Hematopoietic multipotent progenitor cell treated with erythropoietin and hydrocortisone succinate and interleukin-3 and kit ligand, for 8 days (in vitro differentiated cells): ENCODE measurements around the gene MPP4.

ENCODE experiments used
- DNase-seq: peaks from one replicate; pipeline ENCODE4 v3.0.0-alpha.2; 2015

Gene MPP4

DNA sequence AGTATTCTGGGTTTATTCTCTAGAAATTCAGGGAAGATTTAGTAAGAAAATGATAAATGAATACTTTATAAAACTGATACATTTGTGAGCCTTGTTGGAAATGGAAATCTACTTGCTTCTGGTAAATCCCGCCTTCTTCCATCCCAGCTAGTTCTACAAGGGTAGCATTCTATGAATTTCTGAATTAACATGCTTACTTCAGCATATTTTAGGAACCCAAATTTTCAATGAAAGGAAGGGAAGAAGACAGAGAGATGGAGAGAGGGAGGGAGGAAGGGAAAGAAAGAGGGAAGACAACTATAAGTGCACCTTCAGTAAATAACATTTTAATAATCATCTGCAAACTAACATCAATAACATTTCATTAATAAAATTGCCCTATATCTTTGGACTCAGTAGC, 28.6 kb downstream of the MPP4 start:
- DNase-seq, result no peak

DNA sequence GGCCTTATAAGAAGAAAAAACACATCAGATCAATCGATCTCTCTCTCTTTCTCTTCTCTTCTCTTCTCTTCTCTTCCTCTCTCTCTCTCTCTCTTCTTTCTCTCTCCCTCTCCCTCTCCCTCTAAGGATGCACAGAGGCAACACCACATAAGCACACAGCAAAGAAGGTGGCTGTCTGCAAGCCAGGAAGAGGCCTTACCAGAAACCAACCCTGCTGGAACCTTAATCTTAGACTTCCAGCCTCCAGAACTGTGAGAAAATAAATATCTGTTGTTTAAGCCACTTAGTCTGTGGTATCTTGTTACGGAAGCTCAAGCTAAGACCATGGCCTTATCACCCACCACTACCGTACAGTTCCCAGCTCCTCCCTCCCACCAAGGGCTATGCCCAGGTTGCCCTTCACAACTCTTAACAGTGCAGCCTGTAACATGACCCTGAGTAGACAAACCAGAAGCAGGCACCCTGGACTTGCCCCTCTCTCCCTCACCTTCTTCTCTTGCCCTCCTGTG, 30.0 kb downstream of the MPP4 start:
- peak; percentile 57 for DNase-seq

DNA sequence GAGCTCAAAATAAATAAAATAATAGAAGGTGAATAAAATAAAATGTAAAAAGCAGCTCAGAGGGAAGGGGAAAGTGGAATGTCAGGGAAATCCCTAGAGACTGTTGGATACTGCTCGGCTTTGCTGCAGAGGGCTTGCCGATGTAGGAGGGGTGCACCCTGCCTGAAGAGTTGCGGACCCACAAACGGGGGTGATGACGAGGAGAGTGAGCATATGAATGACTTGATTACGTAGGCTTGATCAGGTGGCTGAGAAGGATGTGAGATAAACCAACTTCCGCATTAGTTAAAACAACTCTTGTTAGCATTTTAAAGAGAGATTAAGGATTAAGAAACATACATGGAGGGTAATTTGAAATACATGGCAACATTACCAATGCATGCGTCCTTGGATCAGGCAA, 34.1 kb downstream of the MPP4 start:
- DNase-seq, result no peak

DNA sequence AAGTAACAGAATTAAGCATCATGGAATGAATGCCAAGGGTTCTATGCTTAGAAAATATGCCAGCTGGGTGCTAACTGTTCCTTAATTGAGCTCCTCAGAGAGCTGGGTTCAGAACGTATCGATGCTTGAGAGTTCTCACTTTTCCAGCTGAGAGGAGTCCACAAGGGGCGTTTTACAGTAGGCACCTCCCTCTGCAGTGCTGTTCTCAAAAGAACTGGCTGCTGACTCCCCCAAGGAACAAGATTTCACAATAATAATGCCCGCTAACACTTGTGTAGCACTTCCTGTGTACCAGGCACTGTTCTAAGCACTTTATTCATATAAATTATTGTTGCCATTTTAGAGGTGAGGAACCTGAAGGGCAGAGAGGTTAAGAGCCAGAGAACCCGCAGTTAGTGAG, 37.1 kb downstream of the MPP4 start:
- no peak for DNase-seq

DNA sequence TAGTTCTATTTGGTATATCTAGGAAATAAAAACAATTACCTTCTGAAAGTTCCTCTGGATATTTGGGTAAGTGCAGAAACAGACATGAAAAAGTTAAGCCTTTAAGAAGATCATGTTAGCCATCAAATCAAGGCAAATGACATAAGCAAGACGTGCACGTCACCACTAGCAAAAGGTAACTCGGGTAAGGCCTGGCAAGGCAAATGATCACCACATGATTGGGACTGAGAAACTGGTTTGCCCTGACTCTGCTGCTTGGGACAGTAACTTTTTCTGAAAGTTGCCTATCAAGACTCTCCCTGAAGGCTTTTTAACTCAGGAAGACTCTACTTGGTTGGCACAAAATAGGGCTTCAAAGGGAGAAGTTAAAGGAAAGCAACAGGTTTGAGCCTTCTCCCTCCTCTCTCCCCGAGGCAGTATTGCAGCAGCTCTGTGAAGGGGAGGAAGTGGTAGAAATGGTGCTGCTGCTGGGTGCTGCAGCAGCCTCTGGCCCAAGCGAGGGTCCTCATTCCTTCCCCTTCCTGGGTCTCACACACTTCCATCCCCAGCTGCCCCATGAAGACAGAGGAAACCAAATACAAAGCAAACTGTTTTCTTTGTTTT, 38.0 kb downstream of the MPP4 start:
- DNase-seq, result no peak

DNA sequence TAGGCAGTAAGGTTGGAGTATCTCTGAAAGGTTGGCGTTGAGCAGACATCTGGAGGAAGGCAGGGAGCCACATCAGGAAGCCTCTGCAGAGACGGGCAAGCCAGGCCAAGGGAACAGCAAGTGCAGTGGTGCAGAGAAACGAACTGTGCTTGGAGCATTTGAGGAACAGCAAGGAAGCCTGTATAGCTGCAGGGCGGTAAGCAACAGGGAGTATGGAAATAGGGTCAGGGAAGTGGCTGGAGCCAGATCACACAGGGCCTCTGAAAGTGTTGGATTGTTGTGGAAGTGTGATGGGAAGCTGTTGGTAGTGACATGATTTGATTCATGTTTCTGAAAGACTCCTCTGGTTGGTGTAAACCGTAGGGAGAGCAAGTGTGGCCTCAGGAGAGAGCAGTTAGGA, 41.7 kb downstream of the MPP4 start:
- DNase-seq, result no peak

DNA sequence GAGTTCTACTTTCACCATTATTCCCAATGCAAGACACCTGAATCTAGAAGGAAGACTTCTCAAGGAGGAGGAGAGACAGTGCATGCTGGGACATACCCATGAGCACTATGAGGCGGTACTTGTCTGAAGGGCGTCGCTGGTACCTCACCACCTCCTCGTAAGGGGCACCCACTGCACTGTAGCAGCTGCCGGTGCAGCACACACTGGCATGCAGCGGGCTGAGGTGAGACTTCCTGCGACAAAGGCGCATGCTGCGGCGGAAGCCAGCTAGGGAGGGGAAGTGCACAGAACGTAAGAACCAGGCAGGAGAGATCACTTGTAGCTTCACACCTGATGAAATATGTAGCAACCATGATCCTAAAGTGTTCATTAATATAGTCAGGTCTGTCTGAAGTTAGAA, 42.3 kb downstream of the MPP4 start:
- DNase-seq, result no peak

DNA sequence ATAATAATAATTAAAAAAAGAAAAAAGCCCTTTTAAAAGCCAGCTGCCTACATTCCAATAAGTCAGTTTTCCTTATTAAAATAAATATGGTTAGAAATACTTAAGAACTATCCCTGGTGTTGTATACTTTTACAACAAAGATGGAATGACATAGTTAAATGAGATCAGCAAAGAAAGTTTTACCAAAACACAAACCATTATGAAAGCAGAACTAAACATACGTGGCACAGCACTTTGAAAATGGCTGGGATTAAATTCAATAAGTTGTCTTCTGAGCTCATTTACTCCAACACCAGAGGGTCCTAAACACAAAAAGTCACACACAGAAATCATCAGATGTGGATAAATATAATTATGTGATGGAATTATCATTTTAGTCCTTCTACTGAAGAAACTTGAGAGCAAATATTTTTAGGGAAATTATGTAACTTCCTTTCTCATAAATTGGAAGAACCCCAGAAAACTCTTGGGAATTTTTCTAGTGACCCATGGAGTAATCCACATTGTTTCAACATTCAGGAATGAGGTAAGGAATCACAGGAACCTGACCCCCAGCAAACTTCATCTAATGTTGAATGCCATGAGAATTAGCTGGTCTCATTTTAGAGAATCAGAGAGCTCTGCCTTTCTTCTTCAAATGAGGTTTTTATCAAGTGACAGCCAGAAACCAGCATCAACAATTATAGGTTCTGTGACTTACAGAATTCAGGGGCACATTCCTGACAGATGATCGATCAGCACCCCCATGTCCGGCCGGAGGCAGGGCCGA, 43.6 kb downstream of the MPP4 start:
- DNase-seq, result no peak

DNA sequence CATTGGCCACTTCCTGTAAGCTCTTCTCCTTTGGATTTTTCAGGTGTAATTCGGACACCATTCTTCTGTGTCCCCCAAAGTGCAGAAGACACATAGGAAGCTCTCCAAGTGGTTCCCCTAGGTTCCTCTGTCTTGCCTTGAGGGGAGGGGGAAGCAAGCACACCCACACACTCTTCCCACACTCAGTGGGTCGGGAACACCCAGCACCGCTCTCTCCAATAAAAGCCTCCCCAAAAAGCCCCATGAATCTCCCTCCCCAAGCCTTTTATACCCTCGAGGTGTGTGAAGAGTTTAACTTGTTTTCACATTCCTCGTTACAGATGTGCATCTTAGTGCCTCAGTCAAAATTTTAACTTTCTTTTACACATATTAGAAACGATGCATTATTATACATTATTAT, 45.2 kb downstream of the MPP4 start:
- no peak for DNase-seq

DNA sequence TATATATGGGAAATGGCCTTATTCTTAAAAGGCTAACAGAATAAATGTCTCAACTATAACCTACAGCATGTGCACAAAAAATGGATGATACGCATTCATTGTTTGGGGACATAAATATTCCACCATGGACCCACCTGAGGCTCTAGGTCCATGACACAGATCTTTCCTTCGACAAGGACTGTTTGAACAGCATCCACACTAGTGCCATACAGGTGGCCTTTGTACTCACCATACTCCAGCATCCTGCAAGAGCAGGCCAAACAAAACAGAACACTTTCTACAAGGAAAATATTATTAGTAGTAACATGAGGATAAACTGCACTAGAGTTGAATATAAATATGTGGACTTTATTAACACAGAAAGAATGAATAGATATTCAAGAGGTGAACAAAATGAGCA, 49.0 kb downstream of the MPP4 start:
- DNase-seq, result no peak

DNA sequence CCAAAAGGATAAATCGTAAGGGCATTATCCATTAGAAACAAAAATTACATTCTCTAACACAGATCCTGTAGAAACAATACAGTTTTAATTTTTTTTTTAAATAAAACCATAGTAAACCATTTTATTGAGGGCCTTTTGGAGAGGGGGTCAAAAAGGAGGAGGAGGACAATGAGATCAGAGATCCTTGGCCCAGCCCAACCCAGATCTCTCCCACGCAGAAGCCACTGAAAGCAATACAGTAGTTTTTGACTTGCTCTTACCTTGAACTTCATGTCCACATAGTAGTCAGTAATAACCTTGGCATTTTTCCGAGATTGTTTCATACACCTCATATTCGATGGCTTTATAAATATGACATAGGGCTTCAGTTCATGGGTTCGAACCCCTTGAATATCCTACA, 51.0 kb downstream of the MPP4 start:
- no peak for DNase-seq

DNA sequence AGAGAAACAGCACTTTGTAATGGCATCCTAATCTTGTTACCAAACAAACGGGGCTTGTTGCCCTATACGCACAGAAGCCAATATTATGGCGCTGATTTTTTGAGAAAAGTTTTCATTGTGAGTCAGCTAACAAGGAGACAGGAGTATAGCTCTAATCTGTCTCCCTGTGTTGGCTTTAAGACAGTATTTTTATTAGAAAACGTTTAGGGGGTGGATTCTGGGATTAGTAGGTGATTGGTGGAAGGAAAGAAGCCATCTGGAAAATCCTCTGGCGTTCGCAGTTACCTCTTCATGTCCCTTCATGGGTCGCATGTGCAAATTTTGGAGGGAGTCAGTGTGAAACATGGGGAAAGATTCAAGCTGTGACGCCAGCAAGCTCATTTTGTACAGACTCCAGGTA, 54.4 kb downstream of the MPP4 start:
- no peak for DNase-seq

DNA sequence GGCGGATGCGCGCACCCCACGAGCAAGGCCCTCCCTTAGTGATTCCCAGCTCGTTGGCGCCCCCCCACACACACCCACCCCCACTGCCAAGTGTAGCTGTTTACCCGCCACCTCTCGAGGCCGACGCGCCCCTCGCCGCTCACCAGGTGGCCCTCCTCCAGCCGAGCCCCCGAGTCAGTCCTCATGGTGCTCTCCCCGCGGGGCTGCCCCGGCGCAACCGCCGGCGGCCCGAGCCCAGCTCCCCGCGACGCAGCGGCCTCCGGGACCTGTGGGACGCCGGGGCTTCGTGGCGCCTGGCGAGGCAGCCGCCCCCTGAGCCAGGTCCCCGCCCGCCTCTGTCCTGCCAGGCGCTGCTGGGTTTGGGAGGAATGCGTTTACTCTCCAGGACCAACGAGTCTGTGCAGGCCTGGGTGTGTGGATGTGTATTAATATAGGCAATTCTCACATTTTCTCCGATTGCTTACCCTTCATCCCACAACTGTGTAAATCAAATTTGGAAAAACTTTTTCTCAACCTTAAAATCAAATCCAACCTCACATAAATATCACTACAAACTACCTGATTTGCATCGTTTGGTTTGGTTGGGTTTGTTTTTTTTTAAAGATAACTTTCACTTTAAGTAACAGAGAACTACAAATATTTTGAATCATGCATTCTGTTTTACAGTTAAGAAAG, 55.1 kb downstream of the MPP4 start, which contains the start of gene TMEM237:
TSS of gene TMEM237 (minus strand) at position 288 of the 675 bp plus-strand sequence. CDS start at position 185, 103 bp downstream.
- no peak for DNase-seq

DNA sequence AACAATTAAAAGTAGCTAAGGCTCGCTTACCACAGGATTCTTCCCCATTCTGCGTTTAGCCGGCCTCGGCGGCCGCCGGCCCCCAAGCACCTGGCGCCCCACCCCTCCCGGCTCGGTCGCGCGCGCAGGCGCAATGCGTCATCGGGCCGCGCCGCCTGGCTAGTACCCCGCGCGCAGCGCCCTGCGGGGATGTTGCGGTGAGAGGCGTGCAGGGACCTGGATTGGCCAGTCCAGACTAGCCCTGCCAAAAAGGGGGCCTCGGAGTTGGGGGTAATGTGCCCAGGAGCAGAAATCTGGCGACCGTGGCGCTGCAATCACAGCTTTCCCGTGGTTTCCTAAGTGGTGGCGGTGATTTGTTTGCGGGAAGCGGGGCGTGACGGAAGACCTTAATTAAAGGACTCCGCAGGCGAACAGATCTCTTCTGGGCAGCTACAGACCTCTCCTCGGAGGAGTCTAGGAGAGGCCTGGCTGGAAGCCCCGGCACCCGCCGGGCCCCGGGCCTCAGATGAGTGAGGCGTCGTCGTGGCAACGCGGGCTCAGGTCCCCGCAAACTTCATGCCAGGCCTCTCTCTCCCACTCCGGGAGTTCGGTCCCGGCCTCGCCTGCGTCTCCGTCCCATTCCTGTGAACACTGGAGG, 55.7 kb downstream of the MPP4 start:
- peak; percentile 71 for DNase-seq

DNA sequence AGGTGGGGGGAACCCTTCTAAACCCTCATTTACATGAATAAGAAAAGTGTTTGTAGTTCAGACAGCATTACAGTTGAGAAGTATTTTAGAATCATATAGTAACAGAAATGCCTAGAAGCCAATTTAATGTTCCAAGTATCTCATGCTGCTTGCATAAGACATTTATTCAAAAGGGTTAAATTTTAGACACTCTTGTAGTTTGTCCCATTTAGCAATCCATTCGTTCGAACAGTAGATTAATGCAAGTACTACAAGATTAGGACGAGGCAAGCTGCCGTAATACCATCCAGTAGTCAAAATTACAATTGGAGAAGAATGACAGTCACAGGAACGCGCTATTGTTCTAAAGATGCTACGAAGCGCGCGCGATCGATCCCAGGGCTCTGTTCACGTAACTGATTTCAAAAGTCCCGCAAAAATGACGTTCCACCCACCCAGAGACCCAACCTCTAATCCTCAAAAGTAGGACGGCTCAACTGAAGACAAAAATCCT, 56.3 kb downstream of the MPP4 start:
- DNase-seq, result no peak

DNA sequence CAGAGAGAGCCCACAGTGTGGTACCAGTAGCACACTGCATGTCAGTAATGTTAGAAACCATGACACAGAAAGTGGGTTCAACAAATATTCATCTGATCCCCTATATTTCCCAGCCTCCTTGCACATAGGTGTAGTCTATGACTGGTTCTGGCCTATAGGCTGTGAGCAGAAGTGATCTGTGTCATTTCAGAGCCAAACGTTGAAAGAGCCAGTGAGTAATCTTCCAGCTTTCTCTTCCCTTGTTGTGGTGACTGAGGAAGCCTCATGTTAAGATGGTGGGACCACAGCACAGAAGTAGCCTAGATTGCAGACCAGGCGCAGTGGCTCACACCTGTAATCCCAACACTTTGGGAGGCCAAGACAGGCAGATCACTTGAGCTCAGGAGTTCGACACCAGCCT, 59.2 kb downstream of the MPP4 start:
- no peak for DNase-seq

DNA sequence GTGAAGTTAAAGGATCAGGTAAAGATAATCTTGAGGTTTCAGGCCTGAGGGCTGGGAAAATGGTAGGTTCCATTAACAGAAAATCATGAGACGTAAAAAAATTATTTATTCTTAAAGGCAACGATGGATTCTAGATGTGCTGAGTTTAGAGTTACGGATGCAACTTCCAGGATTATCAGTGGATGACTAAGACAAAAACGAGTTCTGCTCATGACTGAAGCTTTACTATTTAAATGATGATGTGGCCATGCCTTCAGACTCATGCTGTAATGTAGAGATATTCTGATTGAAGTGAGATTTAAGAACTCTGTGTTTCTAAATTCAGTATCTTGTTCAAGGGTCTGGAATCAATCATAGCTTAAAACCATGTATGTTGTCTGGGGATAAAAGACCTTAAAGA, 60.1 kb downstream of the MPP4 start:
- DNase-seq, result no peak

DNA sequence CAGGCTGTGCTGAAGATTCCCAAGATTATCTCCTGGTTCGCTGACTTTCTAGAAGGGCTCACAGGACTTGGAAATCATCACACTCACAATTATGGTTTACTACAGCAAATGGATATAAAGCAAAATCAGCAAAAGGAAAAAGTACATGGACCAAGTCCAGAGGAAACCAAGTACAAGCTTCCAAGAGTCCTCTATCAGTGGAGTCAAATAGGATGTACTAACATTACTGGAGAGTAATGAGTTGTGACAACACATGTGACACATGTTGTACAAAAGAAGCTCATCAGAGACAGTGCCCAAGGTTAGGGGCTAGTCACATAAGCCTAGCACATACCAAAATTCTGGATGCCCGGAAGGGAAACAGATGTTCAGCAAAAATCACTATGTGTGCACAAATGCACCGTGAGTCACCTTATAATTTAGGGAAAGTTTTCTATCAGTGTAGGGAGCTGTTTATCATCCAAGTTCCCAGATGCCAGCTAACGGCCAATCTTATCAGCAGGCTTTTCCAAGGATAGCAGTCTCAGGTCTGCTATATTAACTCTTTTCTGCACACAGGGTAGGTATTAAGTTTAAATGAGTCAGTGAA, 64.7 kb downstream of the MPP4 start:
- DNase-seq, result no peak

DNA sequence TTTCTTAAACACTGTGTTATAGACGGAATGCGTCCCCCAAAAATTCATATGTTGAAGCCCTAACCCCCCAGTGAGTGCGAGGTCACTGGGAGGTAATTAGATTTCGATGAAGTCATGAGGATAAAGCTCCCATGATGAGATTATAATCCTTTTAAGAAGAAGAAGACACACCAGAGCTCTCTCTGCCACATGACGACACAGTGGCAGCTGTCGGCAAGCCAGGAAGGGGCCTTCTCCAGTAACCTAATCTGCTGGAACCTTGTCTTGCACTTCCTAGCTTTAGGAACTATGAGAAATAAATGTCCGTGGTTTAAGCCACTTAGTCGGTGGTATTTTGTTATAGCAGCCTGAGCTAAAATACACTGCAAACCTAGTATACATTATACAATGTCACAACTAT, 67.4 kb downstream of the MPP4 start:
- DNase-seq, result no peak

DNA sequence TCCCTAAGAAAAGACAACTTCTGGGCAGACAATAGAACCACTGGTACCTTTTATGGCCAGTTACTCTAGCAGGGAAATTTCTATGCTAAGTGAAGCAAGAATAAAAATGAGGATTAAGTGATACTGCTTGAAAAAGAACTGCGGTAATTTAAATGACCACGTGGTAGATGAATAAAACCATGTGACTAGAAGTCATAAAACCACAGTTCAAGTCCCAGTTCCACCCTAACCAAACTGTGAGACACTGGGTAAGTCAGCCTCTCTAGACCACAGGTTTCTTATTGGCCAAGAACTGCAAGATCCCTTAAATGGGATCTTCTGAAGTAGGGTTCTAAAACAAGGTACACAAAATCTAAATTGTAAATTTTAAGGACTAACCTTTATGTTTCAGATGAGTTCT, 67.9 kb downstream of the MPP4 start:
- DNase-seq, result no peak

DNA sequence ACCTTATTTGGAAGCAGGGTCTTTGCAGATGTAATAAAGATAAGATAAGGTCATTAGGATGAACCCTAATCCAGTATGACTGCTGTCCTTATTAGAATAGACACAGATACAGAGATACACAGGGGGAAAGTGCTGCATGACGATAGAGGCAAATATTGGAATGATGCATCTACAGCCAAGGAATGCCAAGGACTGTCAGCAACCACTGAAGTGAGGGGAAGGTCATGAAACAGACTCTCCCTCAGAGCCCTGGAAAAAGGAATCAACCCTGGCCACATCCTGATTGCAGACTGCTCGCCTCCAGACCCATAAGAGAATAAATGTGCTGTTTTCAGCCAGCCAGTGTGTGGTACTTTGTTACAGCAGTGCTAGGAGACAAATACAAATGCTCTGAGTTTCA, 69.9 kb downstream of the MPP4 start:
- DNase-seq, result no peak

DNA sequence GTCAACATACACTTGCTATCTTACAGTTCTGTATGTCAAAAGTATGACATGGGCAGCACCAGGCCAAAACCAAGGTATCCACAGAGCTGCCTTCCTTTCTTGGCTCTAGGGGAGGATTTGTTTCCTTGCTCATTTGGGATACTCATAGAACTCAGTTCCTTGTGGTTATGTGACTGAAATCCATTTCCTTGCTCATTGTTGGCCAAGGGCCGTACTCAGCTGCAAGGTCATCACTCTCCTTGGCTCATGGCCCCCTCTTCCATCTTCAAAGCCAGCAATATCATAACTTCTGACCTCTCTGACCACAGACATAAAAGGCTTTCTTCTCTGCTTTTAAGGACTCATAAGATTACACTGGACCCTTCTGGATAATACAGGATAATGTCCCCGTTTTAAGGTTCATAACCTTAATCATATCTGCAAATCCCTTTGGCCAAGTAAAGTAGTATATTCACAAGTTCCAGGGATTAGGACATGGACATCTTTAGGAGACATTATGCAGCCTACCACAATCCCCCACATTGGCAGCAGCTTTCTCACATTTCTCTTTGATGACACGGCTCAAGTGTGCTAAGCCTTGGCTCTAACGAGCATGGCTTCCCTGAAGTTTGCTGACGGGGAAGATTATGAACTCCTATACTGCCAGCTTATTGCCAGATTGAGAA, 76.0 kb downstream of the MPP4 start:
- no peak for DNase-seq
